Measurements from ENCODE around the gene SETD2. TPM values are rescaled to one million over a fixed set of nuclear protein-coding genes. Genes with fewer than 3 reads are reported as not detected.
"Not testable (repeated sequence)": the region's sequence is repeated elsewhere in the genome, so short reads cannot be mapped to it uniquely, and the experiment has no call there.

Gene SETD2
- total and polyA plus RNA-seq, 4 donors = 7.6 to 37.6 (median 19.0) TPM

DNA sequence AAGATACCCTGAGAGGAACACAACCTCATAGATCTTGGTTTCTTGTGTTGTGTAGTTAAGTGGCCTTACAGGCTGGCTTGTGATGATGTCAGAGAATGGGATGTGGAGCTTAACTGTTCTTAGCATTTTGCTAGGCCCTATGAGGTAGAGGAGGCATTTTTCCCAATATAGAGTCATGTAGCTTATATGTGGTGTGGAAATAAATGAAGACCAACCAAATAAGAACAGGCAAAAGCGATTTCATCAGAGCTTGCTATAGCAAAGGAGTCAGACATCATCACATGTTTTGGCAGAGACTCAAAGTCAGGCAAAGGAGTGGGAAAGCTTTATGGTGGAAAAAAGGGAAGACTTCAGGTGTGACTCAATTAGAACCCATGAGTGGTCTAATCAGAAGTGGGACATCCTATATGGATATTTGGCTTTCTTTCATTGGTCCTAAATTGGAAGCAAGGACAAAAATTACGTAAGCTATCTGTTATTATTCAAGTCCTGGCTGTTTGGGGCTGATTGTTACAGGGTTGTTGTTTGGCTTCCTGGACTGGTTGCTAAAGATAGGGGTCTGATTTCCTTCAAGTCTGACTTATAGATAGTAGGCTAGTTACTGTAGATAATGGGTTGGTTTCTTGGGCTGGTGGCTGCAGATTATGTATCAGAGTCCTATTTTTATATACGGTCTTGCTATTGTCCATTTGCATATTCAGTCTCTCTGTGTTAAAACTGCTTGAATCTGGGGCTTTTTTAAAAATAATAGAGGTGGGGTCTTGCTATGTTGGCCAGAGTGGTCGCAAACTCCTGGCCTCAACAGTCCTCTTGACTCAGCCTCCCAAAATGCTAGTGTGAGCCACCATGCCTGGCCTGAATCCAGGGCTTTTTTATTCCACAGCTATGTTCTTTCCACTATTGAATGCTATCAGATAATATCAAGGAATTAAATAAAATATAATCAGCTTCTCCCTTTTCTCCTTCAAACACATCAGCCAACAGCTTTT lies 30.3 kb upstream of the SETD2 start:
- H3K4me1 ChIP-seq (ENCODE audit: control insufficient read depth in 4 of 4, insufficient read depth in 4 of 4, low read length in 3 of 4) = no peaks in the 10 kb centered on the region
- no peaks in the 10 kb centered on the region for H3K9me3 ChIP-seq (ENCODE audit: control insufficient read depth in 4 of 4, low read length in 3 of 4)
- H3K9ac ChIP-seq (ENCODE audit: low read depth in 1 of 2, low read length in 2 of 2) = no peak overlapping the region
- no peak overlapping the region for H3K4me3 ChIP-seq (ENCODE audit: low read depth in 1 of 3, low read length in 3 of 3)
- no peak overlapping the region for H3K27ac ChIP-seq (ENCODE audit: low read depth in 1 of 2, low read length in 2 of 2)
- no peaks in the 10 kb centered on the region for H3K36me3 ChIP-seq (ENCODE audit: control insufficient read depth in 4 of 4, insufficient read depth in 3 of 4, low read depth in 1 of 4, low read length in 3 of 4)
- DNase-seq (ENCODE audit: low spot score) = no peak
- TF ChIP-seq NR2F2 (IDR thresholded peaks at IDR 0.05) (no peak), RXRA (IDR thresholded peaks at IDR 0.05) (no peak), EGR1 (IDR thresholded peaks at IDR 0.05; ENCODE audit: low read depth in 2 of 2) (no peak), SP1 (IDR thresholded peaks at IDR 0.05) (no peak), TAF1 (conservative IDR thresholded peaks at IDR 0.05) (no peak), RAD21 (IDR thresholded peaks at IDR 0.05) (no peak), HNF4A (conservative IDR thresholded peaks at IDR 0.05) (no peak), GABPA (IDR thresholded peaks at IDR 0.05 in 1 of 2, conservative IDR thresholded peaks at IDR 0.05 in 1 of 2) (no peak), YY1 (IDR thresholded peaks at IDR 0.05) (no peak), FOXA1 (IDR thresholded peaks at IDR 0.05) (no peak)
- TF ChIP-seq, protein P1, sequence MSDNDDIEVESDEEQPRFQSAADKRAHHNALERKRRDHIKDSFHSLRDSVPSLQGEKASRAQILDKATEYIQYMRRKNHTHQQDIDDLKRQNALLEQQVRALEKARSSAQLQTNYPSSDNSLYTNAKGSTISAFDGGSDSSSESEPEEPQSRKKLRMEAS (IDR thresholded peaks at IDR 0.05) = no peak
- TF ChIP-seq, protein P2, sequence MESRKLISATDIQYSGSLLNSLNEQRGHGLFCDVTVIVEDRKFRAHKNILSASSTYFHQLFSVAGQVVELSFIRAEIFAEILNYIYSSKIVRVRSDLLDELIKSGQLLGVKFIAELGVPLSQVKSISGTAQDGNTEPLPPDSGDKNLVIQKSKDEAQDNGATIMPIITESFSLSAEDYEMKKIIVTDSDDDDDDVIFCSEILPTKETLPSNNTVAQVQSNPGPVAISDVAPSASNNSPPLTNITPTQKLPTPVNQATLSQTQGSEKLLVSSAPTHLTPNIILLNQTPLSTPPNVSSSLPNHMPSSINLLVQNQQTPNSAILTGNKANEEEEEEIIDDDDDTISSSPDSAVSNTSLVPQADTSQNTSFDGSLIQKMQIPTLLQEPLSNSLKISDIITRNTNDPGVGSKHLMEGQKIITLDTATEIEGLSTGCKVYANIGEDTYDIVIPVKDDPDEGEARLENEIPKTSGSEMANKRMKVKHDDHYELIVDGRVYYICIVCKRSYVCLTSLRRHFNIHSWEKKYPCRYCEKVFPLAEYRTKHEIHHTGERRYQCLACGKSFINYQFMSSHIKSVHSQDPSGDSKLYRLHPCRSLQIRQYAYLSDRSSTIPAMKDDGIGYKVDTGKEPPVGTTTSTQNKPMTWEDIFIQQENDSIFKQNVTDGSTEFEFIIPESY (IDR thresholded peaks at IDR 0.05) = no peak
- H3K27me3 ChIP-seq (ENCODE audit: control insufficient read depth in 4 of 4, insufficient read depth in 4 of 4, low read length in 3 of 4) = no peaks in the 10 kb centered on the region
- WGBS = 96% methylated on average over 4 of the region's 4 CpGs

DNA sequence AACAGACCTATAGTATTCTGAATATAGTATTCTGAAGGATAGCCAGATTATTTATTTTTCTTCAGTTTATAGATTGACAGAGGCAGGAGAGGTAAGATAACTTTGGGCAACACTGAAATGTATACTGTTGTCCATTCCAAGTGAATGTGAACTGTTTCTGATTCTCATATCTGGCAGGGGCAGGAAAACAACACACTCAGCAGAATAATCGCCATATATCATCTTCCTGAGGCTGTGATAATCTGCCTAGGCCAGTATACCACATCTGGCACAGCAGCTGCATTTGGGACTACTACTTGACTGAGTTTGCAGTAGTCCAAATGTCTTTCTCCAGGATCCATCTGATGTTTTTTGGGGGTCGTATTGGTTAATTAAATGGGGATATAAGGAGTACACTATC lies 22.4 kb upstream of the SETD2 start:
- Histone ChIP-seq H3K9ac (ENCODE audit: low read depth in 1 of 2, low read length in 2 of 2) (no peak overlapping the region), H3K4me3 (ENCODE audit: low read depth in 1 of 3, low read length in 3 of 3) (no peak overlapping the region), H3K9me3 (ENCODE audit: control insufficient read depth in 4 of 4, low read length in 3 of 4) (no peaks in the 10 kb centered on the region), H3K27me3 (ENCODE audit: control insufficient read depth in 4 of 4, insufficient read depth in 4 of 4, low read length in 3 of 4) (no peaks in the 10 kb centered on the region), H3K36me3 (ENCODE audit: control insufficient read depth in 4 of 4, insufficient read depth in 3 of 4, low read depth in 1 of 4, low read length in 3 of 4) (no peaks in the 10 kb centered on the region), H3K4me1 (ENCODE audit: control insufficient read depth in 4 of 4, insufficient read depth in 4 of 4, low read length in 3 of 4) (no peaks in the 10 kb centered on the region), H3K27ac (ENCODE audit: low read depth in 1 of 2, low read length in 2 of 2) (no peak overlapping the region)
- DNase-seq (ENCODE audit: low spot score) = no peak
- 87% methylated on average over 2 of the region's 2 CpGs for WGBS
- TF ChIP-seq EGR1 (IDR thresholded peaks at IDR 0.05; ENCODE audit: low read depth in 2 of 2) (no peak), JUND (IDR thresholded peaks at IDR 0.05) (no peak), TAF1 (conservative IDR thresholded peaks at IDR 0.05) (no peak)

DNA sequence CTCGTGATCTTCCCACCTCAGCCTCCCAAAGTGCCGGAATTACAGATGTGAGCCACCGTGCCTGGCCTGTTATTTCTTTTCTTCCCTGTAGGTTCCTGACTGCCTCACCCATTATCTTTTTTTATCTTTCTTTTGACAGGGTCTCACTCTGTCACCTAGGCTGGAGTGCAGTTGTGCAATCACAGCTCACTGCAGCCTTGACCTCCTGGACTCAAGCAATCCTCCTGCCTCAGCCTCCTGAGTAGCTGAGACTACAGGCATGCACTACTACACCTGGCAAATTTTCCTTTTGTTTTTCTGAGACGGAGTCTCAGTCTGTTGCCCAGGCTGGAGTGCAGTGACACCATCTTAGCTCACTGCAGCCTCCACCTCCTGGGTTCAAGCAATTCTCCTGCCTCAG lies 17.8 kb upstream of the SETD2 start:
- WGBS = 95% methylated on average over 4 of the region's 4 CpGs
- not testable (repeated sequence) for H3K9ac ChIP-seq (ENCODE audit: low read depth in 1 of 2, low read length in 2 of 2); DNase-seq (ENCODE audit: low spot score)

GRCh38 chr3:47180011-47180410 lies 16.1 kb upstream of the SETD2 start:
- not testable (repeated sequence) for H3K27ac ChIP-seq (ENCODE audit: low read depth in 1 of 2, low read length in 2 of 2); H3K4me3 ChIP-seq (ENCODE audit: low read depth in 1 of 3, low read length in 3 of 3); DNase-seq (ENCODE audit: low spot score); H3K9me3 ChIP-seq (ENCODE audit: control insufficient read depth in 4 of 4, low read length in 3 of 4); H3K27me3 ChIP-seq (ENCODE audit: control insufficient read depth in 4 of 4, insufficient read depth in 4 of 4, low read length in 3 of 4); H3K36me3 ChIP-seq (ENCODE audit: control insufficient read depth in 4 of 4, insufficient read depth in 3 of 4, low read depth in 1 of 4, low read length in 3 of 4); H3K9ac ChIP-seq (ENCODE audit: low read depth in 1 of 2, low read length in 2 of 2); H3K4me1 ChIP-seq (ENCODE audit: control insufficient read depth in 4 of 4, insufficient read depth in 4 of 4, low read length in 3 of 4)
- WGBS = 77% methylated on average over 12 of the region's 12 CpGs

More for the DNA sequence above, 17.8 kb upstream of the SETD2 start:
- not testable (repeated sequence) for H3K4me3 ChIP-seq (ENCODE audit: low read depth in 1 of 3, low read length in 3 of 3); H3K9me3 ChIP-seq (ENCODE audit: control insufficient read depth in 4 of 4, low read length in 3 of 4); H3K4me1 ChIP-seq (ENCODE audit: control insufficient read depth in 4 of 4, insufficient read depth in 4 of 4, low read length in 3 of 4); H3K27me3 ChIP-seq (ENCODE audit: control insufficient read depth in 4 of 4, insufficient read depth in 4 of 4, low read length in 3 of 4); H3K27ac ChIP-seq (ENCODE audit: low read depth in 1 of 2, low read length in 2 of 2); H3K36me3 ChIP-seq (ENCODE audit: control insufficient read depth in 4 of 4, insufficient read depth in 3 of 4, low read depth in 1 of 4, low read length in 3 of 4)
